GM18909 (cell line): ENCODE results near the gene OR14I1.

Experiments
- ATAC-seq: cut with Tn5 transposase; IDR thresholded peaks from one replicate; pipeline ENCODE4 v1.9.1; 2021; ENCODE audit warnings: mild to moderate bottlenecking; ENCODE audit not compliant: unreplicated experiment, poor library complexity

Gene OR14I1

GRCh38 chr1:248688527-248689298 is 13.9 kb downstream of the OR14I1 start:
- peak; percentile 82 for ATAC-seq

GRCh38 chr1:248686815-248687214 is 15.8 kb downstream of the OR14I1 start:
- peak; percentile 77 for ATAC-seq

GRCh38 chr1:248681651-248682050 is 20.9 kb downstream of the OR14I1 start:
- no peak for ATAC-seq

- no peak for ATAC-seq
Measured at GRCh38 chr1:248670003-248670402, 32.6 kb downstream of the OR14I1 start.

- peak; percentile 98 for ATAC-seq
Measured at GRCh38 chr1:248663453-248664328, 38.9 kb downstream of the OR14I1 start.

- peak; percentile 40 for ATAC-seq
Measured at GRCh38 chr1:248656797-248657196, 45.8 kb downstream of the OR14I1 start.

- peak; percentile 65 for ATAC-seq
Measured at GRCh38 chr1:248655354-248655753, 47.2 kb downstream of the OR14I1 start, which contains the start of gene OR2T27. TSS of gene OR2T27 (minus strand) at chr1:248655528. CDS start at chr1:248650884, 4,644 bp downstream.
